Liver (tissue), 9 donors: ENCODE measurements around the gene PLCL1. TPM values are rescaled to one million over a fixed set of nuclear protein-coding genes. Genes with fewer than 3 reads are reported as not detected.

Experiments
- DNase-seq: peaks from one replicate; pipeline ENCODE4 v3.0.0-alpha.2; 2017; ENCODE audit warnings: low spot score
- H3K27ac ChIP-seq, 2 donors: one replicate each; pipeline ENCODE4 v1.7.0; 2013; ENCODE audit warnings: inconsistent platforms in 2 of 2, low read length in 2 of 2, control low read depth in 1 of 2, low read depth in 1 of 2, mild to moderate bottlenecking in 1 of 2
- H3K27me3 ChIP-seq, 4 donors: one replicate each; pipeline versions ENCODE4 v1.6.1 to v1.7.0; 2013; ENCODE audit warnings: low read length in 3 of 4, inconsistent platforms in 1 of 4, mild to moderate bottlenecking in 1 of 4, moderate library complexity in 1 of 4; ENCODE audit not compliant: control insufficient read depth in 4 of 4, insufficient read depth in 4 of 4
- H3K36me3 ChIP-seq, 4 donors: one replicate each; pipeline versions ENCODE4 v1.6.1 to v1.7.0; 2013; ENCODE audit warnings: low read length in 3 of 4, mild to moderate bottlenecking in 3 of 4, low read depth in 1 of 4, moderate library complexity in 1 of 4; ENCODE audit not compliant: control insufficient read depth in 4 of 4, insufficient read depth in 3 of 4
- H3K4me1 ChIP-seq, 4 donors: one replicate each; pipeline versions ENCODE4 v1.6.1 to v1.7.0; 2013; ENCODE audit warnings: low read length in 3 of 4, mild to moderate bottlenecking in 3 of 4, moderate library complexity in 1 of 4; ENCODE audit not compliant: control insufficient read depth in 4 of 4, insufficient read depth in 4 of 4
- H3K4me3 ChIP-seq, 3 donors: one replicate each; pipeline versions ENCODE4 v1.6.1 to v1.7.0; 2013; ENCODE audit warnings: low read length in 3 of 3, control low read depth in 1 of 3, low read depth in 1 of 3, mild to moderate bottlenecking in 1 of 3
- H3K9ac ChIP-seq, 2 donors: one replicate each; pipeline ENCODE4 v1.7.0; 2013; ENCODE audit warnings: low read length in 2 of 2, mild to moderate bottlenecking in 2 of 2, moderate library complexity in 2 of 2, control low read depth in 1 of 2, low read depth in 1 of 2
- H3K9me3 ChIP-seq, 4 donors: one replicate each; pipeline versions ENCODE4 v1.6.1 to v1.7.0; 2013; ENCODE audit warnings: low read length in 3 of 4; ENCODE audit not compliant: control insufficient read depth in 4 of 4
- ATF3 ChIP-seq: IDR thresholded peaks from 2 replicates; pipeline ENCODE4 v1.6.1; 2016; ENCODE audit warnings: antibody characterized with exemption
- CTCF ChIP-seq: fragments of 150-350 bp; IDR thresholded peaks from 2 replicates; pipeline ENCODE4 v1.5.1; 2017; ENCODE audit warnings: improper control_type of control experiment, low read depth, low read length; ENCODE audit not compliant: missing input control
- EGR1 ChIP-seq, 2 donors: IDR thresholded peaks; 2 replicates each; pipeline ENCODE4 v1.6.1; 2016 to 2018; ENCODE audit warnings: antibody characterized with exemption in 2 of 2, low read depth in 2 of 2
- FOXA1 ChIP-seq: IDR thresholded peaks from 2 replicates; pipeline ENCODE4 v1.6.1; 2016; ENCODE audit warnings: antibody characterized with exemption
- FOXA2 ChIP-seq: IDR thresholded peaks from 2 replicates; pipeline ENCODE4 v1.6.1; 2016; ENCODE audit warnings: antibody characterized with exemption
- GABPA ChIP-seq, 2 donors: IDR thresholded peaks in 1 of 2; conservative IDR thresholded peaks in 1 of 2; 2 replicates each; pipeline ENCODE4 v1.6.1; 2016; ENCODE audit warnings: antibody characterized with exemption in 2 of 2, mild to moderate bottlenecking in 1 of 2, moderate library complexity in 1 of 2
- HNF4A ChIP-seq, 2 donors: conservative IDR thresholded peaks; 2 replicates each; pipeline ENCODE4 v1.6.1; 2016; ENCODE audit warnings: antibody characterized with exemption in 2 of 2, mild to moderate bottlenecking in 2 of 2
- HNF4G ChIP-seq: IDR thresholded peaks from 2 replicates; pipeline ENCODE4 v1.6.1; 2016; ENCODE audit warnings: antibody characterized with exemption
- JUND ChIP-seq, 2 donors: IDR thresholded peaks; 2 replicates each; pipeline ENCODE4 v1.6.1; 2016; ENCODE audit warnings: antibody characterized with exemption in 2 of 2
- NR2F2 ChIP-seq: IDR thresholded peaks from 2 replicates; pipeline ENCODE4 v1.6.1; 2016; ENCODE audit warnings: antibody characterized with exemption
- RAD21 ChIP-seq, 2 donors: IDR thresholded peaks; 2 replicates each; pipeline ENCODE4 v1.6.1; 2016; ENCODE audit warnings: antibody characterized with exemption in 2 of 2, mild to moderate bottlenecking in 2 of 2
- REST ChIP-seq: IDR thresholded peaks from 2 replicates; pipeline ENCODE4 v1.6.1; 2016; ENCODE audit warnings: antibody characterized with exemption, mild to moderate bottlenecking
- RXRA ChIP-seq, 2 donors: IDR thresholded peaks; 2 replicates each; pipeline ENCODE4 v1.6.1; 2017 to 2018; ENCODE audit warnings: antibody characterized with exemption in 2 of 2, mild to moderate bottlenecking in 1 of 2
- SP1 ChIP-seq: IDR thresholded peaks from 2 replicates; pipeline ENCODE4 v1.6.1; 2018; ENCODE audit warnings: antibody characterized with exemption, mild to moderate bottlenecking
- TAF1 ChIP-seq: conservative IDR thresholded peaks from 2 replicates; pipeline ENCODE4 v1.6.1; 2016; ENCODE audit warnings: antibody characterized with exemption, mild to moderate bottlenecking
- YY1 ChIP-seq: IDR thresholded peaks from 2 replicates; pipeline ENCODE4 v1.6.1; 2016; ENCODE audit warnings: antibody characterized with exemption, mild to moderate bottlenecking
- WGBS: extraction: QIAGEN DNeasy Blood & Tissue Kit; methylation state at CpG from one replicate; pipeline ENCODE4 v1.1.7; 2013; 5-methylcytosine and 5-hydroxymethylcytosine counted together
- polyA plus RNA-seq, 2 donors: library from polyadenylated mRNA; stranded (reverse) in 1 of 2; unstranded in 1 of 2; fragments of 200-250 nt in 1 of 2; fragments of >200 nt in 1 of 2; fragmentation: Nextera tagmentation in 1 of 2; extraction: Ambion mirVana in 1 of 2; gene quantifications; one replicate each; pipeline versions ENCODE4 v1.2.1 to v1.2.3, GENCODE V29; 2013 to 2015
- total RNA-seq, 2 donors: library from RNA; depleted of rRNA; stranded (reverse); fragments of >200 nt; gene quantifications; one replicate each; pipeline ENCODE4 v1.2.3, GENCODE V29; 2014
- TF ChIP-seq, protein P1 (sequence below): IDR thresholded peaks from 2 replicates; pipeline ENCODE4 v1.6.1; 2016; ENCODE audit warnings: antibody characterized with exemption
- TF ChIP-seq, protein P2 (sequence below): IDR thresholded peaks from 2 replicates; pipeline ENCODE4 v1.6.1; 2016; ENCODE audit warnings: antibody characterized with exemption
- donor health status: healthy.
- donor health status: healthy.
- donor health status: healthy.
- donor health status: healthy.
- donor health status: healthy.

PLCL1 gene
- total and polyA plus RNA-seq, 4 donors: 0.08 to 0.59 (median 0.31) TPM

DNA sequence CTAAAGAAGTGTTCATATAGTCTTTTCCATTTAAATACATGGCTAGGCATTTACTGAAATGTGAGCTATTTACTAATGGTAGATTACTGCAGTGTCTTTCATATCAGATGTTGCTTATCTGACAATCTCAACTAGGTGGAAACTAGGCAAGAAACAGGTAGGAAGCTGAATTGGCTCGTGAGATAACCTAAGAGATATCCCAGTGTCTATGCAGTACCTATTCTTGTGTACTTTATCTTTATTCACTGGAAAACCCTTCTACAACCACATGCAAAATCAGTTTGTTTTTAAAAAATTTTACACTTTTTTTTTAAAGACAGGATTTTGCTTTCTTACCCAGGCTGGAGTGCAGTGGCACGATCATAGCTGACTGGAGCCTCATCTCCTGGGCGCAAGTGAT lies 63.8 kb downstream of the PLCL1 start:
- Histone ChIP-seq H3K27ac (no peak overlapping the region), H3K36me3 (no peaks in the 10 kb centered on the region), H3K4me3 (no peak overlapping the region), H3K9me3 (no peaks in the 10 kb centered on the region), H3K27me3 (no peaks in the 10 kb centered on the region), H3K4me1 (no peaks in the 10 kb centered on the region), H3K9ac (no peak overlapping the region)
- no peak for TF ChIP-seq TAF1
- TF ChIP-seq CTCF: no peak
- no peak for TF ChIP-seq HNF4G
- no peak for TF ChIP-seq YY1
- TF ChIP-seq HNF4A (conservative IDR thresholded peaks at IDR 0.05): no peak
- TF ChIP-seq JUND (IDR thresholded peaks at IDR 0.05): no peak
- no peak for TF ChIP-seq RXRA (IDR thresholded peaks at IDR 0.05)
- no peak for TF ChIP-seq GABPA (IDR thresholded peaks at IDR 0.05 in 1 of 2, conservative IDR thresholded peaks at IDR 0.05 in 1 of 2)
- no peak for TF ChIP-seq FOXA1
- no peak for TF ChIP-seq REST
- no peak for TF ChIP-seq NR2F2
- no peak for DNase-seq
- 72% methylated on average over 3 of the region's 3 CpGs for WGBS

DNA sequence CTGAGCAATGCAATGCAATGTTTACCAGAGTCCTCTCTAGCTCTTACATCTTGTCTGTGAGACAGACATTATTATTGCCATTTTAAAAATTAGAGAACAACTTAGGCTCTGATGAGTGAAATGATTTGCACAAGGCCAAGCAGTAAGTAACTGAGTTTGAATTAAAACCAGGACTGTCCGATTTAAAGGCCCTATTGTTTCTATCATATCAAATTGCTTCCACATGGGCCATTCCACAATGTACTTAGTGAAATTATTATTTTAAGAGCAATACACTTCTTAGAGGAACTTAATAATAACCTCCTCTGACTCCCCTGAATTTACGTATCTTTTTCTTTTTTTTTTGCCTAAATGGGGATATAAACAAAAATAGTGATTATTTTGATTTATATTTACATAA lies 64.6 kb downstream of the PLCL1 start:
- Histone ChIP-seq H3K4me3 (no peak overlapping the region), H3K9me3 (no peaks in the 10 kb centered on the region), H3K27me3 (no peaks in the 10 kb centered on the region), H3K9ac (no peak overlapping the region), H3K4me1 (no peaks in the 10 kb centered on the region), H3K36me3 (no peaks in the 10 kb centered on the region), H3K27ac (no peak overlapping the region)
- DNase-seq: no peak
- TF ChIP-seq HNF4G (no peak), JUND (IDR thresholded peaks at IDR 0.05) (no peak), ATF3 (no peak), SP1 (no peak), FOXA2 (no peak), RXRA (IDR thresholded peaks at IDR 0.05) (no peak), YY1 (no peak), HNF4A (conservative IDR thresholded peaks at IDR 0.05) (no peak), EGR1 (IDR thresholded peaks at IDR 0.05; ENCODE audit: low read depth in 2 of 2) (no peak), FOXA1 (no peak), GABPA (IDR thresholded peaks at IDR 0.05 in 1 of 2, conservative IDR thresholded peaks at IDR 0.05 in 1 of 2) (no peak), TAF1 (no peak), NR2F2 (no peak), REST (no peak), RAD21 (IDR thresholded peaks at IDR 0.05) (no peak), CTCF (no peak)
- TF ChIP-seq, protein P1, sequence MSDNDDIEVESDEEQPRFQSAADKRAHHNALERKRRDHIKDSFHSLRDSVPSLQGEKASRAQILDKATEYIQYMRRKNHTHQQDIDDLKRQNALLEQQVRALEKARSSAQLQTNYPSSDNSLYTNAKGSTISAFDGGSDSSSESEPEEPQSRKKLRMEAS: no peak
- TF ChIP-seq, protein P2, sequence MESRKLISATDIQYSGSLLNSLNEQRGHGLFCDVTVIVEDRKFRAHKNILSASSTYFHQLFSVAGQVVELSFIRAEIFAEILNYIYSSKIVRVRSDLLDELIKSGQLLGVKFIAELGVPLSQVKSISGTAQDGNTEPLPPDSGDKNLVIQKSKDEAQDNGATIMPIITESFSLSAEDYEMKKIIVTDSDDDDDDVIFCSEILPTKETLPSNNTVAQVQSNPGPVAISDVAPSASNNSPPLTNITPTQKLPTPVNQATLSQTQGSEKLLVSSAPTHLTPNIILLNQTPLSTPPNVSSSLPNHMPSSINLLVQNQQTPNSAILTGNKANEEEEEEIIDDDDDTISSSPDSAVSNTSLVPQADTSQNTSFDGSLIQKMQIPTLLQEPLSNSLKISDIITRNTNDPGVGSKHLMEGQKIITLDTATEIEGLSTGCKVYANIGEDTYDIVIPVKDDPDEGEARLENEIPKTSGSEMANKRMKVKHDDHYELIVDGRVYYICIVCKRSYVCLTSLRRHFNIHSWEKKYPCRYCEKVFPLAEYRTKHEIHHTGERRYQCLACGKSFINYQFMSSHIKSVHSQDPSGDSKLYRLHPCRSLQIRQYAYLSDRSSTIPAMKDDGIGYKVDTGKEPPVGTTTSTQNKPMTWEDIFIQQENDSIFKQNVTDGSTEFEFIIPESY: no peak
- 85% methylated on average over 2 of the region's 2 CpGs for WGBS
